ENCODE results near the gene CIPC.

Gene CIPC

DNA sequence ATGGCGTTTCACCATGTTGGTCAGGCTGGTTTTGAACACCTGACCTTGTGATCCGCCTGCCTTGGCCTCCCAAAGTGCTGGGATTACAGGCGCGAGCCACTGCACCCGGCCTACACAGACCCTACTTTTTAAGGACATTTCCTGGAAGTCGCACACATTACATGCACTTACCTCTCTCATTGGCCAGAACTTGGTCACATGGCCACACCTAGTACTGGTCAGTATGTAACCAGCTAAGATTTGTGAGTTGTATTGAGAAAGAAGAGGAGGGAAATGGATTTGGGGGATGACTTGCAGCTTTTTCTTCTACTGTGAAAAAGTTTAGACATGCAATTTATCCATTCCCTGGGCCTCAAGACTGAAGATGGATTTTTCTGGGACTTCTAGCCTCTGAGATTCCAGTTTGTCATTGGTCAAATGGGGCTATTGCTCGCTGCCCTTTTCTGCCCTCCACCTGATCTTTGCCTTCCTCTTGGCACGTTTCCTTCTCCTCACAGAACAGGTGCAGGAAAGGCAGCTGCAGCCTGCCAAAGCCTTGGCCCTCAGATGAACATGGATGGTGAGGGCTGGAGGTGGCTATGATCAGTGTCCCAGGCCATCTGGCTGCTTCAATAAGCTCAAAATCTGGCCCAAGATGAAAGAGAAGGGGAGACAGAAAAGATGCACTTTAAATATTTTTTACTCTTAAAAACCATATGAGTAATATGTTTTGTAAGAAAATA is 50.6 kb downstream of the CIPC start:
- Histone ChIP-seq H2BK15ac (ENCODE audit: low read depth, poor library complexity, severe bottlenecking) (no peak overlapping the region), H3K4ac (ENCODE audit: low read depth in 1 of 2, low read length in 2 of 2) (no peak overlapping the region), H3K9ac (ENCODE audit: low read length) (no peak overlapping the region), H3K4me3 (ENCODE audit: insufficient read depth in 1 of 2, low read depth in 1 of 2, low read length in 2 of 2) (no peak overlapping the region), H2BK5ac (ENCODE audit: low read depth, low read length, poor library complexity, severe bottlenecking) (no peak overlapping the region), H3K14ac (ENCODE audit: low read length in 2 of 2) (no peak overlapping the region), H4K91ac (ENCODE audit: low read length) (no peak overlapping the region), H2AK5ac (ENCODE audit: low read length, severe bottlenecking) (no peak overlapping the region), H3K23ac (ENCODE audit: low read length in 2 of 2) (no peak overlapping the region), H3K27me3 (ENCODE audit: control insufficient read depth in 1 of 2, insufficient read depth in 1 of 2, low read length in 2 of 2) (peaks cover 43 to 61% of the 10 kb centered on the region in 2 experiments), H3K79me1 (replicated peaks; ENCODE audit: low read length, poor library complexity, severe bottlenecking) (no peaks in the 10 kb centered on the region), H3K4me2 (ENCODE audit: low read length, poor library complexity, severe bottlenecking) (no peak overlapping the region), H4K8ac (ENCODE audit: low read length) (no peak overlapping the region), H3K4me1 (ENCODE audit: control insufficient read depth, insufficient read depth, low read depth, low read length) (no peaks in the 10 kb centered on the region), H3K27ac (ENCODE audit: low read length, poor library complexity, severe bottlenecking) (no peak overlapping the region), H3K18ac (ENCODE audit: low read depth in 1 of 2, low read length in 2 of 2) (no peak overlapping the region), H2AFZ (ENCODE audit: low read depth, low read length) (no peak overlapping the region), H2BK120ac (ENCODE audit: low read depth, low read length) (no peak overlapping the region), H2BK12ac (ENCODE audit: low read length in 2 of 2) (no peak overlapping the region), H3K36me3 (ENCODE audit: control insufficient read depth in 1 of 2, insufficient read depth in 2 of 2, low read depth in 1 of 2, low read length in 2 of 2) (no peaks in the 10 kb centered on the region), H3K9me3 (ENCODE audit: control insufficient read depth, low read length) (peaks cover 1% of the 10 kb centered on the region)
- DNase-seq, result no peak
- WGBS, result 70% methylated on average over 7 of the region's 8 CpGs

GRCh38 chr14:77151245-77151644 is 53.2 kb downstream of the CIPC start:
- DNase-seq, result peak; percentile 14
- Histone ChIP-seq H3K9me3 (ENCODE audit: control insufficient read depth, low read length) (peaks cover 5% of the 10 kb centered on the region), H2AK5ac (ENCODE audit: low read length, severe bottlenecking) (no peak overlapping the region), H3K18ac (ENCODE audit: low read depth in 1 of 2, low read length in 2 of 2) (no peak overlapping the region), H3K79me1 (replicated peaks; ENCODE audit: low read length, poor library complexity, severe bottlenecking) (no peaks in the 10 kb centered on the region), H3K4me3 (ENCODE audit: insufficient read depth in 1 of 2, low read depth in 1 of 2, low read length in 2 of 2) (no peak overlapping the region), H3K4me1 (ENCODE audit: control insufficient read depth, insufficient read depth, low read depth, low read length) (no peaks in the 10 kb centered on the region), H2BK15ac (ENCODE audit: low read depth, poor library complexity, severe bottlenecking) (no peak overlapping the region), H3K14ac (ENCODE audit: low read length in 2 of 2) (no peak overlapping the region), H3K4me2 (ENCODE audit: low read length, poor library complexity, severe bottlenecking) (no peak overlapping the region), H2BK120ac (ENCODE audit: low read depth, low read length) (no peak overlapping the region), H3K27ac (ENCODE audit: low read length, poor library complexity, severe bottlenecking) (no peak overlapping the region), H4K91ac (ENCODE audit: low read length) (no peak overlapping the region), H2AFZ (ENCODE audit: low read depth, low read length) (no peak overlapping the region), H4K8ac (ENCODE audit: low read length) (no peak overlapping the region), H3K4ac (ENCODE audit: low read depth in 1 of 2, low read length in 2 of 2) (no peak overlapping the region), H3K27me3 (ENCODE audit: control insufficient read depth in 1 of 2, insufficient read depth in 1 of 2, low read length in 2 of 2) (peaks cover 38 to 58% of the 10 kb centered on the region in 2 experiments), H2BK5ac (ENCODE audit: low read depth, low read length, poor library complexity, severe bottlenecking) (no peak overlapping the region), H2BK12ac (ENCODE audit: low read length in 2 of 2) (no peak overlapping the region), H3K36me3 (ENCODE audit: control insufficient read depth in 1 of 2, insufficient read depth in 2 of 2, low read depth in 1 of 2, low read length in 2 of 2) (no peaks in the 10 kb centered on the region), H3K23ac (ENCODE audit: low read length in 2 of 2) (no peak overlapping the region), H3K9ac (ENCODE audit: low read length) (no peak overlapping the region)
- 29% methylated on average over 1 of the region's 5 CpGs for WGBS

DNA sequence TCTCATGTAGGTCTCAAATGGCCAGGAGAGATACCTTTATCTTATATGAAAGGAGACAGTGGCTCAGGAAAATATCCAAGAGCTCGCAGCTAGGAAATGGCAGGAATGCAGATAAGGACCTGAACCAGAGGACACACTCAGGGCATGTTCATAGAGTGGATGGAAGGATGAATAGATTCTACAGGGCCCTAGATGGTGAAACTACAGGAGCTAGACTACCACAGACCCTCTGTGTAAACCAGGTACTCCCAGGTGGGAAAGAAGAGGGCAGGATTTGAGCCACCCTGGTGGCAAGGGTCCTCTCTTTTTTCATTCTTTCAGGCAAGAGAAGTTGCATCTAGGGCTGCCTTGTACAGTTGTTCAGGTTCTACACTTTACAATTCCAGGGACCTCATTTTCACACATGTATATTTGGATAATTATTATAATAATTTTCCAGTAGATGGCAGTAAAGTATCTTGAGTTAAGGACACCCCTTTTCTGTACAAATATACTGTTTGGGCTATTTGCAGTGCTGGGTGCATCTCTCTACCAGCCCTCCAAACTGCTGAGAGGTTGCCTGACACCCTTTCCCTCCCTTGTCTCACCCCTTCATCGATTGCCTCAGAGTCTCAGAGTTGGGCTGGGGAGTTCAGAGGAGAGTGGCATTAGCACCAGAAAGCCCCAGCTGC is 54.0 kb downstream of the CIPC start:
- H3K9me3 ChIP-seq (ENCODE audit: control insufficient read depth, low read length), result peaks cover 5% of the 10 kb centered on the region

GRCh38 chr14:77153802-77154201 is 55.7 kb downstream of the CIPC start:
- Histone ChIP-seq H3K9ac (ENCODE audit: low read length) (no peak overlapping the region), H3K27ac (ENCODE audit: low read length, poor library complexity, severe bottlenecking) (no peak overlapping the region), H2BK12ac (ENCODE audit: low read length in 2 of 2) (no peak overlapping the region), H3K27me3 (ENCODE audit: control insufficient read depth in 1 of 2, insufficient read depth in 1 of 2, low read length in 2 of 2) (peaks cover 33 to 48% of the 10 kb centered on the region in 2 experiments), H3K4ac (ENCODE audit: low read depth in 1 of 2, low read length in 2 of 2) (no peak overlapping the region), H3K14ac (ENCODE audit: low read length in 2 of 2) (no peak overlapping the region), H4K91ac (ENCODE audit: low read length) (no peak overlapping the region), H4K8ac (ENCODE audit: low read length) (no peak overlapping the region), H3K36me3 (ENCODE audit: control insufficient read depth in 1 of 2, insufficient read depth in 2 of 2, low read depth in 1 of 2, low read length in 2 of 2) (no peaks in the 10 kb centered on the region), H3K23ac (ENCODE audit: low read length in 2 of 2) (no peak overlapping the region), H3K9me3 (ENCODE audit: control insufficient read depth, low read length) (peaks cover 5% of the 10 kb centered on the region), H3K79me1 (replicated peaks; ENCODE audit: low read length, poor library complexity, severe bottlenecking) (no peaks in the 10 kb centered on the region), H3K4me3 (ENCODE audit: insufficient read depth in 1 of 2, low read depth in 1 of 2, low read length in 2 of 2) (no peak overlapping the region), H2BK5ac (ENCODE audit: low read depth, low read length, poor library complexity, severe bottlenecking) (no peak overlapping the region), H3K18ac (ENCODE audit: low read depth in 1 of 2, low read length in 2 of 2) (no peak overlapping the region), H3K4me2 (ENCODE audit: low read length, poor library complexity, severe bottlenecking) (no peak overlapping the region), H2AK5ac (ENCODE audit: low read length, severe bottlenecking) (no peak overlapping the region), H3K4me1 (ENCODE audit: control insufficient read depth, insufficient read depth, low read depth, low read length) (peaks cover 10% of the 10 kb centered on the region), H2BK120ac (ENCODE audit: low read depth, low read length) (no peak overlapping the region), H2BK15ac (ENCODE audit: low read depth, poor library complexity, severe bottlenecking) (no peak overlapping the region), H2AFZ (ENCODE audit: low read depth, low read length) (no peak overlapping the region)
- DNase-seq, result no peak
- 76% methylated on average over 2 of the region's 3 CpGs for WGBS

More for the DNA sequence above, 54.0 kb downstream of the CIPC start:
- Histone ChIP-seq H2BK12ac (ENCODE audit: low read length in 2 of 2) (no peak overlapping the region), H3K27ac (ENCODE audit: low read length, poor library complexity, severe bottlenecking) (no peak overlapping the region), H3K14ac (ENCODE audit: low read length in 2 of 2) (no peak overlapping the region), H2AFZ (ENCODE audit: low read depth, low read length) (no peak overlapping the region), H3K79me1 (replicated peaks; ENCODE audit: low read length, poor library complexity, severe bottlenecking) (no peaks in the 10 kb centered on the region), H3K4ac (ENCODE audit: low read depth in 1 of 2, low read length in 2 of 2) (no peak overlapping the region), H3K4me1 (ENCODE audit: control insufficient read depth, insufficient read depth, low read depth, low read length) (no peaks in the 10 kb centered on the region), H2BK15ac (ENCODE audit: low read depth, poor library complexity, severe bottlenecking) (no peak overlapping the region), H3K4me2 (ENCODE audit: low read length, poor library complexity, severe bottlenecking) (no peak overlapping the region), H4K91ac (ENCODE audit: low read length) (no peak overlapping the region), H3K9ac (ENCODE audit: low read length) (no peak overlapping the region), H2AK5ac (ENCODE audit: low read length, severe bottlenecking) (no peak overlapping the region), H3K23ac (ENCODE audit: low read length in 2 of 2) (no peak overlapping the region), H3K27me3 (ENCODE audit: control insufficient read depth in 1 of 2, insufficient read depth in 1 of 2, low read length in 2 of 2) (peaks cover 30 to 50% of the 10 kb centered on the region in 2 experiments), H3K4me3 (ENCODE audit: insufficient read depth in 1 of 2, low read depth in 1 of 2, low read length in 2 of 2) (no peak overlapping the region), H2BK5ac (ENCODE audit: low read depth, low read length, poor library complexity, severe bottlenecking) (no peak overlapping the region), H2BK120ac (ENCODE audit: low read depth, low read length) (no peak overlapping the region), H4K8ac (ENCODE audit: low read length) (no peak overlapping the region), H3K18ac (ENCODE audit: low read depth in 1 of 2, low read length in 2 of 2) (no peak overlapping the region), H3K36me3 (ENCODE audit: control insufficient read depth in 1 of 2, insufficient read depth in 2 of 2, low read depth in 1 of 2, low read length in 2 of 2) (no peaks in the 10 kb centered on the region)
- WGBS, result 31% methylated on average over 2 of the region's 2 CpGs
- peak; percentile 15 for DNase-seq
